Fibroblast of skin of scalp (primary cell): ENCODE measurements around the gene EXOC3.
"Not testable (repeated sequence)": the region's sequence is repeated elsewhere in the genome, so short reads cannot be mapped to it uniquely, and the experiment has no call there.

ENCODE experiments used
- DNase-seq: peaks from one replicate; pipeline ENCODE4 v3.0.0-alpha.2; 2013

EXOC3 gene

GRCh38 chr5:458547-459353 is 15.8 kb downstream of the EXOC3 start:
- DNase-seq: peak; percentile 24

DNA sequence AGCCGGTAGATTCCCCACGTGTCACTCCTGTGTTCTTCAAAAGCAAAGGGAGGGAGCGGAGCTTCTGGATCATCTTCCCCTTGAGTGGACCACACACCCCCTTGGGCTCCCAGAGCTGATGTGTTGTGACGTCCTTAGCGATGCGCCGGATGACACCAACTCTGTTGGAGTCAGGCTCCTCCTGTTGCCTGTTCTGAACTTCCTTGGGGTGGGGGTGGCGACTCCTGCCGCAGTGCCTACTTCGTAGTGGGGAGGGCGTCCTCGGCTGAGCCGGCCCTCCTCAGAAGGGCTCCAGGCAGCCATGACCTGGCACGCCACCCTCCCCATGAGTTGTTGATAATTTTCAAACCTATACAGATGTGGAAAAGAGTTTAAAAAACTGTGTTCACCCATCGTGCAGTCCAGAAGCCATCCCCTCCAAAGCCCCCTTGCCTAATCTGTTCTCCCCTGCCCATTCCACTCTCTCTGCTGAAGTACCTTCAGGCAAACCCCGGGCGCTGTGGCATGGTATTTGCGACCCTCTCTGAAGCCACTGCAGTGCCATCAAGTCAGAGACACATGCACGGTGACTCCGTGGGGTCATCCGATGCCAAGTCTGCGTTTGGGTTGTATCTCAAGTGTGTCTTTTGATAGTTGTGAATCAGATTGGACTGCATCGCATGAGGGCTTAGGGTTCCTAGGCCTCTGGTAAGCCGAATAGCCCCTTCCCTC is 16.7 kb downstream of the EXOC3 start:
- DNase-seq: no peak

- DNase-seq: no peak
Measured at GRCh38 chr5:460273-460625, 17.3 kb downstream of the EXOC3 start.

DNA sequence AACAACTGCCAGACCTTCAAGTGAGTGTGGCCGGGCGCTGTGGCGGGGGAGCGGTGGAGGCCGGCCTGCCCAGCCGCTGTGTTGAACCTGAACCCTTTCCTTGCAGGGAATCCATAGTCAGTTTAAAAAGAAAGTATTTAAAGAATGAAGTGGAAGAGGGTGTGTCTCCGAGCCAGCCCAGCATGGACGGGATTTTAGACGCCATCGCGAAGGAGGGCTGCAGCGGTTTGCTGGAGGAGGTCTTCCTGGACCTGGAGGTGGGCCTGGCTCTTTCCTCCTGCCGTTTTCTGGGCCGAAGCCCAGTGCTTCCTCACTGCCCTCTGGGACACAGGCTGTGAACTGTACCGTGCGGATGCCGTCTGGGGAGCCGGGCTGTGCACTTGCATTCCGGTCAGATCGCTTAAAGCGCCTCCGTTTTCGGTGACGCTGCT is 19.1 kb downstream of the EXOC3 start:
- no peak for DNase-seq

DNA sequence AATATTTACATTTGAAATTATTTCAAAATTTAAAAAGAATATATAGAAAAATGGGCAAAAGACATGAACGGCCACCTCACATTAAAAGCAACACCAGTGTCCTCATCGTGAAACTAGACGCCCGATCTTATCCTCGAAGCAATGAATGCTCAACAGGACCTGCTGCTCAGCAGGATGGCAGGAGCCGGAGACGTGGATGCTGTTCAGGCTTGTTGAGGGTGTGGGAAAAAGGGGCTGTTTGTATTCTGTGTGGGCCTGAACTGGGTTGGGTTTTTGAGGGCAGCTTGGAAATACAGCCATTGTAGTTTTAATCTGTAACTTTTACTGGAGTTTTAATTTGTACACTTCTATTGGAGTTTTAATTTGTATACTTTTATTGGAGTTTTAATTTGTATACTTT is 20.3 kb downstream of the EXOC3 start:
- no peak for DNase-seq

- no peak for DNase-seq
Measured at GRCh38 chr5:463952-464351, 21.0 kb downstream of the EXOC3 start.

- no peak for DNase-seq
Measured at GRCh38 chr5:464446-464842, 21.5 kb downstream of the EXOC3 start.

- DNase-seq: no peak
Measured at GRCh38 chr5:464843-465590, 22.0 kb downstream of the EXOC3 start.

DNA sequence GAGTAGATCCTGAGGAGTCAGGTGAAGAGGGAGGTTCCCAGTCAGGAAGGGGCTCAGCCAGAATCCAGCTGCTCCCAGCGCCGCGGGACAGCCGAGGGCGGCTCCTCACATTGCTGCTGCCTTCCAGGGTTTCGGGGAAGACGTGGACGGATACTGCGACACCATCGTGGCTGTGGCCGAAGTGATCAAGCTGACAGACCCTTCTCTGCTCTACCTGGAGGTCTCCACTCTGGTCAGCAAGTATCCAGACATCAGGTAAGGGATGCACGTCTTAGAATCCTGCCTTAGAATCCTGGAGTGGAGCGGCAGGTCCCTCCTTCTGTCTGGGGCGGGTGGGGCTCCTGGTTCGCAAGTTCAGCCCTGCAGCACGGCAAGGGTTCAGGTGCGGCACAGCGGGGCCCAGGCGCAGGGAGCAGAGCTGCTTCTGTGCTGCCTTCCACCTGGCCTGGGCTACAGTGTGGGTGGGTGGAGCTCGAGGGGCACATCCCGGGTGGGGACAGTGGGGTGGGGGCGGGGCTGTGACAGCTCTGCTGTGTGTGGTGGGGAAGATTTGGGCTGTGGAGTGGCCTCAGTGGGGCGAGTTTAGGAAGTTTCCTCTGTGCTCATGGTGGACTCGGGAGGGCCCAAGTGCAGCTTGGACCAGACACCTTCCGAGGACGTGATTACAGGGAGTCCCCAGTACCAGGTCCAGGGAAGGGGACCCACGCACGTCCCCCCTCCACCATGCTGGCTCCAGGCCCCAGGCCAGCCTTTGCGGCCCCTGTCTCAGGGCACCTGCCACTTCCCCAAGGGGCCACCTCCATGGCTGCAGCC is 22.8 kb downstream of the EXOC3 start:
- no peak for DNase-seq

- no peak for DNase-seq
Measured at GRCh38 chr5:466661-467310, 23.8 kb downstream of the EXOC3 start.

DNA sequence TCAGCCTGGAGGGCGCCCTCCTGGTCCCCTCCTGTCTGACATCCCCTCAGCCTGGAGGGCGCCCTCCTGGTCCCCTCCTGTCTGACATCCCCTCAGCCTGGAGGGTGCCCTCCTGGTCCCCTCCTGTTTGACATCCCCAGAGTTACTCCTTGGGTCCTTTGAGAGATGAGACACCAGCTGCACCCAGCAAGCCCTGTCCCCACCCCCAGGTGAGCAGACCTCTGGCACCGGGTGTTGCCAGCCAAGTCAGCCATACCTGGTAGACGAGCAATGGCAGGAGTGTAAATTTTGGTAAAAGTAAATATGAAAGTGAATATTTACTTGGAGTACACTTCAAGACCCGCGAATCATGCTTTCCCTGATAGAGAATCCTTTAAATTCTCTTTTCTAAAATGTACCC is 25.4 kb downstream of the EXOC3 start:
- DNase-seq: no peak

DNA sequence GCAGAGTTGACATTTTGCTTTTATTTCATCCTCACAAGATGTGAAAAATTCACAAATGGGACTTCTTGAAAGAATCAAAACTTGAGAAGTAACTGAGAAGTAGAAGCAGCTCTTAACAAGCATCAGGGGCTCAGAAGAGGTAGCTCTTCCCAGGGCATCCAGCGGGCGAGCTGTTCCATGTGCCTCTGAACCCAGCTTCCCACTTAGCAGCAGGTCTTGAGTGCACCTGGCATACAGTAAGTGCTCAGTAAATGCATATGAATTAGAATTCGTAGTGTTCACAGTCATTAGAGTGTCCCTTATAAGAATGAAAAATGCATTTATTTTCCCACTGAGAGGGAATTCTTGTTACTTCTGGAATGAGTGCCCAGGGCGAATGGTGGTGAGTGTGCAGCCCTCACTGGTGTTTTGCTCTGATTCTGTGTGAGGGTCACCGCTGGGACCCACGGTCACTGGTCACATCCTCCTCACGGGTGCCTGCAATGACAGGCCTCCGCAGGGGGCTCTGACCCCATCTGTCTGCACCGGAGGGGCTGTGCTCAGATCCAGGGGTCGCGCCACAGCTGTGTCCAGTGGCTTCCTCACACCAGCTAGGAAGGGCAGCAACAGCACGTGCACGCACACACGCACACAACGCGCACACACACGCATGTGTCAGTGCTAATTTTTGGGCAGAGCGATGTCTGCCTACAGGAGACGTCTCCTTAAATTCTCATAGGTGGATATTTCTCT is 26.9 kb downstream of the EXOC3 start:
- no peak for DNase-seq

DNA sequence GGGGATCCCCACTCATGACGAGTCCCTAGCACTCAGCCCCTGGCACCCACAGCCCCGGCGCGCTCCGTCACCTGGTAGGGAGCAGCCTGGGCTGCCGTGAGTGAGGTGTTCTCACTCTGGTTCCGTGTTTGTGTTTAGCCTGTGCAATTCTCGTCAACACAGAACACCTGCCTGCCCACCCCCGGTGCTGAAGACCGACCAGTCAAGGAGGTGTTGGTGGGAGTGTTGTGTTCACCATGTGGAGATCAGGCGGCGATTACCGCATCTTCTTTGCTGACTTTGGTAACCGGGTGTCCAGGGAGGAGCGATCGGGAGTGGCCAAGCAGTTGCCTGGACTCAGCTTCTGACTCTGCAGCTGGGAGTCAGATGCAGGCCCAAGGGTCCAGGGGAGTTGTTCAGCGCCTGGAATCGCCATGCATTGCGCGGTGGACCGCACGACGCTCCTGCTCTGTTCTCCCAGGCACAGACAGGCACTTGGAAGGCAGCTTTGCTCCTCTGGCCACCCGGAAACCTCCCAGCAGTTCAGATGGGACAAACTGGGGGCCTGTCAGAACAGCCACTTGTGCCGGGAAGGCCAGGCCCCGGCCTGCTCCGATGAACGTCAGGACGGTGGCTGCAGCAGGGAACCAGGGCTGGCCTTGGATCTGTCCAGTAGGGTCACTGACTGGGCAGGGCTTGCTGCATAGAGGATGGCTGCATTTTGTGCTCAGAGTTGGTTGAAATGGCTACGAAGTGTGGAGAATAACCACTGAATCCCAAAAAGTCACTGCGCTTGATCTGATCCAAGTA is 28.2 kb downstream of the EXOC3 start:
- no peak for DNase-seq

DNA sequence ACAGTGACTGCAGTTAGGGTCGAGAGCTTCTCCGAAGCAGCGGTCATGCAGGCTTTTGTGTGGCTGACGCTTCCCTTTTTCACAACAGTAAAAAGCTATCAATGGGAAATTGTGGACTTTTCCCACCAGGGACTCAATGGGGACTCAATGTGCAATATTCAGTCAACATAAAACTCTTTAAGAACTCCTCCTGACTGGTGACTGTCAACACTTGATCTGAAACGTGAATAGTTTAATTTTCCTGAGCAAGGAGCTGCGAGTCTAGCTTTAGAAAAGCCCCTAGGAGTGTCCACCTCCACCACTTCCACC is 28.7 kb downstream of the EXOC3 start:
- DNase-seq: no peak

GRCh38 chr5:472076-472655 is 29.2 kb downstream of the EXOC3 start:
- no peak for DNase-seq

DNA sequence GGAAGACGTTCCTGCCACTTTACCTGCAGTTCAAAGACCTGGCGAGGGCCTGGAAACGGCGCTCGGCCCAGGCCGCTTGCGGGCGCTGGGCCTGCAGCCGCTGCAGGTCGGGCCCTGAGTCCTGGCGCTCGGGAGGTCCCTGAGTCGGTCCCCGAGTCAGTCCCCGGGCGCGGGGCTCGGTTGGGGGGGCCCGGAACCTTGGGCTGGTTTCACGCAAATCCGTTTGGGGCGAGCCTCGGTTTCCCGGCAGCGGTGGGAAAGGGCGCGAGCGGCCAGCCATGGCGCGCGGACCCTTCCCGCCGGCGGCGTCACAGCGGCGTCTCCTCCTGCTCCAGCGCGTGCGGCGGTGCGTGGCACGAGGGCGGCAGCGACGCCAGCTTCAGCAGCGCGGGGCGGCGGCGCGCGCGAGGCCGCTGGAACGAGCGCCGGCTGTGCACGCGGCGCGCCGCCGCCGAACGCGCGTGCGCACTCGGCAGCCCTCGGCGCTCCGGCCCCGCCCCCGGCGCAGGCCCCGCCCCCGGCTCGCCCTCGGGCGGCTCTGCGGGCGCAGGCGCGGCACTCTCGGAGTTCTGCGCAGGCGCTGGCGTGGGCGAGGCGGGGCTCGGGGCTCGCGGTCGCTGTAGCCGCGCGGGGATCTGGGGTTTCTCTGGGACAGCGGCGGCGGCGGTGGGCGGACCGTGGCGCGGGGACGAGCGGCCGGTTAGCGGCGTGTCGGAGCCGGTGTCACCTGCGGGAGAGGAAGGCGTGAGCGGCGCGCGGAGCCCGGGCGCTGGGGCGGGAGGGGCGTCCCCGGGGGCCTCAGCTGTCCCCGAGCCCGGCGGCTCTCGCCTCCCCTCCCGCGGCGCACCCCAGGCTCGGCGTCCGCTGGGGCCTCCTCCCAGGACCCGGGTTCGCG is 29.9 kb downstream of the EXOC3 start:
- DNase-seq: peak; percentile 85

GRCh38 chr5:473551-474192 is 30.7 kb downstream of the EXOC3 start:
- DNase-seq: peak; percentile 22

- not testable (repeated sequence) for DNase-seq
Measured at GRCh38 chr5:474232-474839, 31.4 kb downstream of the EXOC3 start.
